Neural cell (in vitro differentiated cells): ENCODE results near the gene ADAM30. TPM values are rescaled to one million over a fixed set of nuclear protein-coding genes. Genes with fewer than 3 reads are reported as not detected.

Source experiments
- H2AFZ ChIP-seq: fragments of 200-600, 300-800 bp; sonication (generic), shearing (Covaris generic); 2 replicates; pipeline ENCODE4 v1.6.0; 2014; ENCODE audit warnings: low read depth, mild to moderate bottlenecking, antibody characterized with exemption, low read length, moderate library complexity
- H3F3A ChIP-seq: fragments of 200-600 bp; shearing (Covaris generic); 2 replicates; pipeline ENCODE4 v1.6.1; 2016; ENCODE audit warnings: mild to moderate bottlenecking, moderate library complexity, mixed read lengths, antibody characterized with exemption, low read length; ENCODE audit not compliant: insufficient read depth, poor library complexity, severe bottlenecking
- H3K27ac ChIP-seq: fragments of 200-600, 300-800 bp; sonication (generic), shearing (Covaris generic); 2 replicates; pipeline ENCODE4 v1.5.1; 2014; ENCODE audit warnings: mild to moderate bottlenecking, low read length, moderate library complexity
- H3K27me3 ChIP-seq: fragments of 300-800, 200-600 bp; sonication (generic), shearing (Covaris generic); 2 replicates; pipeline ENCODE4 v1.6.0; 2014; ENCODE audit warnings: mild to moderate bottlenecking, low read depth, low read length, moderate library complexity; ENCODE audit not compliant: insufficient read depth
- H3K36me3 ChIP-seq: fragments of 300-800, 200-600 bp; sonication (generic), shearing (Covaris generic); 2 replicates; pipeline ENCODE4 v1.5.1; 2014; ENCODE audit warnings: mild to moderate bottlenecking, antibody characterized with exemption, low read length, moderate library complexity; ENCODE audit not compliant: insufficient read depth
- H3K4me2 ChIP-seq: fragments of 300-800, 200-600 bp; sonication (generic), shearing (Covaris generic); 2 replicates; pipeline ENCODE4 v1.6.0; 2014; ENCODE audit warnings: mild to moderate bottlenecking, low read length
- H3K4me3 ChIP-seq: fragments of 300-800, 200-600 bp; sonication (generic), shearing (Covaris generic); 2 replicates; pipeline ENCODE4 v1.5.1; 2014; ENCODE audit warnings: mild to moderate bottlenecking, low read length, moderate library complexity
- H3K79me2 ChIP-seq: fragments of 200-600 bp; shearing (Covaris generic); replicated peaks from 2 replicates; pipeline ENCODE4 v1.6.0; 2014; ENCODE audit warnings: mild to moderate bottlenecking, low read length, moderate library complexity; ENCODE audit not compliant: insufficient read depth
- H3K9ac ChIP-seq: fragments of 300-800, 200-600 bp; sonication (generic), shearing (Covaris generic); 2 replicates; pipeline ENCODE4 v1.6.1; 2016; ENCODE audit warnings: mild to moderate bottlenecking, low read length, mixed read lengths
- H3K9me2 ChIP-seq: fragments of 200-600 bp; shearing (Covaris generic); 2 replicates; pipeline ENCODE4 v1.6.1; 2016; ENCODE audit warnings: mild to moderate bottlenecking, low read length, mixed read lengths; ENCODE audit not compliant: insufficient read depth
- H3K9me3 ChIP-seq: fragments of 200-600, 300-800 bp; sonication (generic), shearing (Covaris generic); 2 replicates; pipeline ENCODE4 v1.6.1; 2016; ENCODE audit warnings: mild to moderate bottlenecking, mixed run types, low read length, moderate library complexity, mixed read lengths
- H4K20me1 ChIP-seq: fragments of 200-600 bp; shearing (Covaris generic); 2 replicates; pipeline ENCODE4 v1.6.1; 2016; ENCODE audit warnings: mild to moderate bottlenecking, mixed run types; ENCODE audit not compliant: insufficient read depth
- EP300 ChIP-seq: fragments of 450-650 bp; conservative IDR thresholded peaks from 2 replicates; pipeline ENCODE4 v1.6.1; 2014; ENCODE audit warnings: antibody characterized with exemption, mild to moderate bottlenecking, moderate library complexity; ENCODE audit not compliant: poor library complexity, severe bottlenecking
- EZH2 ChIP-seq: fragments of 200-600, 300-800 bp; shearing (Covaris generic), sonication (generic); IDR thresholded peaks from 2 replicates; pipeline ENCODE4 v1.6.1; 2014; ENCODE audit warnings: antibody characterized with exemption, low read length, borderline replicate concordance, mild to moderate bottlenecking; ENCODE audit not compliant: insufficient read depth, poor library complexity, severe bottlenecking
- MXI1 ChIP-seq: fragments of 450-650 bp; conservative IDR thresholded peaks from 2 replicates; pipeline ENCODE4 v1.6.1; 2014; ENCODE audit warnings: antibody characterized with exemption, mild to moderate bottlenecking; ENCODE audit not compliant: poor library complexity, severe bottlenecking
- POLR2AphosphoS5 ChIP-seq: IDR thresholded peaks from 2 replicates; pipeline ENCODE4 v1.6.1; 2012
- RAD21 ChIP-seq: fragments of 450-650 bp; conservative IDR thresholded peaks from 2 replicates; pipeline ENCODE4 v1.6.1; 2014; ENCODE audit warnings: antibody characterized with exemption, mild to moderate bottlenecking, moderate library complexity
- SMC3 ChIP-seq: fragments of 450-650 bp; conservative IDR thresholded peaks from 2 replicates; pipeline ENCODE4 v1.6.1; 2014; ENCODE audit warnings: antibody characterized with exemption, mild to moderate bottlenecking, moderate library complexity; ENCODE audit not compliant: poor library complexity
- TAF1 ChIP-seq: IDR thresholded peaks from 2 replicates; pipeline ENCODE4 v1.6.1; 2012; ENCODE audit warnings: low read depth
- polyA plus RNA-seq: library from polyadenylated mRNA; depleted of rRNA; stranded (reverse); fragments of >200 nt; gene quantifications from 2 replicates; pipeline ENCODE4 v1.2.3, GENCODE V29; 2014
- TF ChIP-seq, protein P1 (sequence below): IDR thresholded peaks from 2 replicates; pipeline ENCODE4 v1.6.1; 2012; ENCODE audit warnings: borderline replicate concordance
- TF ChIP-seq, protein P2 (sequence below): fragments of 450-650 bp; IDR thresholded peaks from 2 replicates; pipeline ENCODE4 v1.5.1; 2014; ENCODE audit warnings: antibody characterized with exemption, mild to moderate bottlenecking, moderate library complexity; ENCODE audit not compliant: poor library complexity, severe bottlenecking

Gene ADAM30
- polyA plus RNA-seq, 1 donor from 2014 or later = not detected

- H3K9me3 ChIP-seq = no peaks in the 10 kb centered on the region
- no peak for TF ChIP-seq RAD21
- no peak for TF ChIP-seq SMC3
- no peak for TF ChIP-seq MXI1
- no peak for TF ChIP-seq TAF1
- TF ChIP-seq, protein P1, sequence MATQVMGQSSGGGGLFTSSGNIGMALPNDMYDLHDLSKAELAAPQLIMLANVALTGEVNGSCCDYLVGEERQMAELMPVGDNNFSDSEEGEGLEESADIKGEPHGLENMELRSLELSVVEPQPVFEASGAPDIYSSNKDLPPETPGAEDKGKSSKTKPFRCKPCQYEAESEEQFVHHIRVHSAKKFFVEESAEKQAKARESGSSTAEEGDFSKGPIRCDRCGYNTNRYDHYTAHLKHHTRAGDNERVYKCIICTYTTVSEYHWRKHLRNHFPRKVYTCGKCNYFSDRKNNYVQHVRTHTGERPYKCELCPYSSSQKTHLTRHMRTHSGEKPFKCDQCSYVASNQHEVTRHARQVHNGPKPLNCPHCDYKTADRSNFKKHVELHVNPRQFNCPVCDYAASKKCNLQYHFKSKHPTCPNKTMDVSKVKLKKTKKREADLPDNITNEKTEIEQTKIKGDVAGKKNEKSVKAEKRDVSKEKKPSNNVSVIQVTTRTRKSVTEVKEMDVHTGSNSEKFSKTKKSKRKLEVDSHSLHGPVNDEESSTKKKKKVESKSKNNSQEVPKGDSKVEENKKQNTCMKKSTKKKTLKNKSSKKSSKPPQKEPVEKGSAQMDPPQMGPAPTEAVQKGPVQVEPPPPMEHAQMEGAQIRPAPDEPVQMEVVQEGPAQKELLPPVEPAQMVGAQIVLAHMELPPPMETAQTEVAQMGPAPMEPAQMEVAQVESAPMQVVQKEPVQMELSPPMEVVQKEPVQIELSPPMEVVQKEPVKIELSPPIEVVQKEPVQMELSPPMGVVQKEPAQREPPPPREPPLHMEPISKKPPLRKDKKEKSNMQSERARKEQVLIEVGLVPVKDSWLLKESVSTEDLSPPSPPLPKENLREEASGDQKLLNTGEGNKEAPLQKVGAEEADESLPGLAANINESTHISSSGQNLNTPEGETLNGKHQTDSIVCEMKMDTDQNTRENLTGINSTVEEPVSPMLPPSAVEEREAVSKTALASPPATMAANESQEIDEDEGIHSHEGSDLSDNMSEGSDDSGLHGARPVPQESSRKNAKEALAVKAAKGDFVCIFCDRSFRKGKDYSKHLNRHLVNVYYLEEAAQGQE = no peak
- TF ChIP-seq, protein P2, sequence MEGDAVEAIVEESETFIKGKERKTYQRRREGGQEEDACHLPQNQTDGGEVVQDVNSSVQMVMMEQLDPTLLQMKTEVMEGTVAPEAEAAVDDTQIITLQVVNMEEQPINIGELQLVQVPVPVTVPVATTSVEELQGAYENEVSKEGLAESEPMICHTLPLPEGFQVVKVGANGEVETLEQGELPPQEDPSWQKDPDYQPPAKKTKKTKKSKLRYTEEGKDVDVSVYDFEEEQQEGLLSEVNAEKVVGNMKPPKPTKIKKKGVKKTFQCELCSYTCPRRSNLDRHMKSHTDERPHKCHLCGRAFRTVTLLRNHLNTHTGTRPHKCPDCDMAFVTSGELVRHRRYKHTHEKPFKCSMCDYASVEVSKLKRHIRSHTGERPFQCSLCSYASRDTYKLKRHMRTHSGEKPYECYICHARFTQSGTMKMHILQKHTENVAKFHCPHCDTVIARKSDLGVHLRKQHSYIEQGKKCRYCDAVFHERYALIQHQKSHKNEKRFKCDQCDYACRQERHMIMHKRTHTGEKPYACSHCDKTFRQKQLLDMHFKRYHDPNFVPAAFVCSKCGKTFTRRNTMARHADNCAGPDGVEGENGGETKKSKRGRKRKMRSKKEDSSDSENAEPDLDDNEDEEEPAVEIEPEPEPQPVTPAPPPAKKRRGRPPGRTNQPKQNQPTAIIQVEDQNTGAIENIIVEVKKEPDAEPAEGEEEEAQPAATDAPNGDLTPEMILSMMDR = no peak
- no peak for TF ChIP-seq EZH2
- no peak for TF ChIP-seq EP300
- no peak for TF ChIP-seq POLR2AphosphoS5
- H3K9me2 ChIP-seq = no peaks in the 10 kb centered on the region
- no peak overlapping the region for H3K27ac ChIP-seq
- no peaks in the 10 kb centered on the region for H4K20me1 ChIP-seq
- no peak overlapping the region for H3K9ac ChIP-seq
- no peaks in the 10 kb centered on the region for H3K79me2 ChIP-seq
- H3K4me3 ChIP-seq = no peak overlapping the region
- H3F3A ChIP-seq = no peaks in the 10 kb centered on the region
- H3K36me3 ChIP-seq = no peaks in the 10 kb centered on the region
- no peak overlapping the region for H2AFZ ChIP-seq
- no peak overlapping the region for H3K4me2 ChIP-seq
- H3K27me3 ChIP-seq = no peaks in the 10 kb centered on the region
These were observed 2.8 kb upstream of the ADAM30 start for GRCh38 chr1:119898981-119899720.

DNA sequence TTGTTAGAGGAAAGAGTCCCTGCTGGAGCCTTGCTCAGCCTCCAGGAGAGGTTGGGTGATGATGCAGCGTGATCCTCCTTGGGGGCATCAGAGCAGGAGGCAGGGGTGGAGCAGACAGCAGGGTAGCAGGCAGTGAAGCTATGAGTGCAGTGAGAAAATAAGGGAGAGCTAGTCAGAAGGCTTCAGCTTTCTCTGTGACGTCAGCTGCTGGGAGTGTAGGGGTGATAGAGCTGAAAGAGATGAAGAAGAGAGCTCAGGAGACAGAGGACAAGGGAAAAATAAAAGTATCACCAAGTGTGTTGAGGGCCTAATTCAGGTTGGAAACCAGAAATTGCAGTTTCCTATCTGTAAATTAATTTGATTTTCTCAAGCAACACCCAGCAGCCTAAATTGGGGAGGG, 2.2 kb upstream of the ADAM30 start:
- Histone ChIP-seq H3K9me3 (no peaks in the 10 kb centered on the region), H4K20me1 (no peaks in the 10 kb centered on the region), H3K4me2 (no peak overlapping the region), H3F3A (no peaks in the 10 kb centered on the region), H2AFZ (no peak overlapping the region), H3K27ac (no peak overlapping the region), H3K27me3 (no peaks in the 10 kb centered on the region), H3K36me3 (no peaks in the 10 kb centered on the region), H3K9ac (no peak overlapping the region), H3K4me3 (no peak overlapping the region), H3K9me2 (no peaks in the 10 kb centered on the region), H3K79me2 (no peaks in the 10 kb centered on the region)
- no peak for TF ChIP-seq SMC3
- TF ChIP-seq MXI1 = no peak
- TF ChIP-seq POLR2AphosphoS5 = no peak
- no peak for TF ChIP-seq TAF1
- TF ChIP-seq, protein P1 = no peak
- no peak for TF ChIP-seq EP300
- no peak for TF ChIP-seq RAD21
- TF ChIP-seq, protein P2 = no peak
- no peak for TF ChIP-seq EZH2
